Activated naive CD4-positive, alpha-beta T cell treated with anti-CD3 and anti-CD28 coated beads, Interleukin-2, amount 50 U/mL, for 24 hours (primary cell): ENCODE results near the gene MUSK.

Experiments
- H3K27ac Mint-ChIP-seq: one replicate; pipeline ENCODE4 v1.8.0; 2021; ENCODE audit warnings: mild to moderate bottlenecking, mixed read lengths
- H3K27me3 Mint-ChIP-seq: one replicate; pipeline ENCODE4 v1.8.0; 2021; ENCODE audit warnings: mixed read lengths
- H3K36me3 Mint-ChIP-seq: one replicate; pipeline ENCODE4 v1.8.0; 2021; ENCODE audit warnings: mixed read lengths
- H3K4me1 Mint-ChIP-seq: one replicate; pipeline ENCODE4 v1.8.0; 2021; ENCODE audit warnings: mixed read lengths
- H3K4me3 Mint-ChIP-seq: one replicate; pipeline ENCODE4 v1.8.0; 2021; ENCODE audit warnings: mild to moderate bottlenecking, mixed read lengths
- H3K9me3 Mint-ChIP-seq: one replicate; pipeline ENCODE4 v1.8.0; 2021; ENCODE audit warnings: mixed read lengths

The MUSK gene

DNA sequence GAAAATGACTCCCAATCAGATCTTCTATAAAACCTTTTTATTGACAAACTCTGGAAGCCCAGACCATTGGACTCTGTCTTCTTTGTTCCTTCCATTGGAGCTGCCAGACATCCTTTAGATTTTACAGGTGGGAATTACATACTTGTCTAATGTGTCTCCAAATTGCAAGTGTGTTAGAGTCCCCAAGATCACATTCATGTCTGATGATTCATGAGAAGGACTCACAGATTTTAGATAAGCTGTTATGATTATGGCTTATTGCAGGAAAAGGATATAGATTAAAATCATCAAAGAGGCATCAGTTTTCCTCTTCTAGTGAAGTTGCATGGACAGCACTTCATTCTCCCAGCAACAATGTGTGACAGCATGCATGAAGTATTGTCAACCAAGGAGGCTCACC is 70.4 kb downstream of the MUSK start:
- Mint-ChIP-seq H3K4me3 (no peak overlapping the region), H3K27ac (no peak overlapping the region), H3K36me3 (no peaks in the 10 kb centered on the region), H3K9me3 (no peaks in the 10 kb centered on the region), H3K4me1 (no peaks in the 10 kb centered on the region), H3K27me3 (no peaks in the 10 kb centered on the region)

- Mint-ChIP-seq H3K27ac (no peak overlapping the region), H3K9me3 (no peaks in the 10 kb centered on the region), H3K4me3 (no peak overlapping the region), H3K27me3 (no peaks in the 10 kb centered on the region), H3K36me3 (no peaks in the 10 kb centered on the region), H3K4me1 (no peaks in the 10 kb centered on the region)
Observed at GRCh38 chr9:110742741-110743371, 74.3 kb downstream of the MUSK start.

GRCh38 chr9:110744715-110745384 is 76.3 kb downstream of the MUSK start:
- H3K27me3 Mint-ChIP-seq, result no peaks in the 10 kb centered on the region
- no peaks in the 10 kb centered on the region for H3K4me1 Mint-ChIP-seq
- no peaks in the 10 kb centered on the region for H3K9me3 Mint-ChIP-seq
- no peak overlapping the region for H3K27ac Mint-ChIP-seq
- H3K4me3 Mint-ChIP-seq, result no peak overlapping the region
- no peaks in the 10 kb centered on the region for H3K36me3 Mint-ChIP-seq

DNA sequence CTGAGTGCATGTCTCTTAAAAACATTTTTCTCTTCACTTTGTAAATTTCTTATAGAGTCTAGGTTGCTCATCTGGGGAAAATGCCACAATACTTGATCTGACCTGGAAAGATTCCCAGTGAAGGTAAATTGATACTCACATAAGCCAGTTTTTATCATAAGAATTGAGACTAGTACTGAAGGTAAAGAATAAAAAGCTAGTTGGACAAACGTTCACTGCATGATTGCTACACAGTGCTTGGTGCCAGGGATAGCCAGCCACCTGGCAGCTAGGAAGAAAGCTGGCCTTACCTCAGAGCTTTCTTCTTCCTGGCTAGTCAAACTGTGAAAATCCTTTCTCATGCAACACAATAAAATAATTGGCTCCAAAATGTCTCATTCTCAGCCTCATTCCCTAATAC is 77.1 kb downstream of the MUSK start:
- Mint-ChIP-seq H3K27ac (no peak overlapping the region), H3K27me3 (no peaks in the 10 kb centered on the region), H3K4me1 (no peaks in the 10 kb centered on the region), H3K4me3 (no peak overlapping the region), H3K9me3 (no peaks in the 10 kb centered on the region), H3K36me3 (no peaks in the 10 kb centered on the region)

- Mint-ChIP-seq H3K9me3 (no peaks in the 10 kb centered on the region), H3K36me3 (no peaks in the 10 kb centered on the region), H3K27me3 (no peaks in the 10 kb centered on the region), H3K27ac (no peak overlapping the region), H3K4me3 (no peak overlapping the region), H3K4me1 (no peaks in the 10 kb centered on the region)
Observed at GRCh38 chr9:110746211-110746930, 77.8 kb downstream of the MUSK start.

GRCh38 chr9:110748251-110748893 is 79.8 kb downstream of the MUSK start:
- no peak overlapping the region for H3K4me3 Mint-ChIP-seq
- H3K36me3 Mint-ChIP-seq, result no peaks in the 10 kb centered on the region
- H3K27ac Mint-ChIP-seq, result no peak overlapping the region
- H3K4me1 Mint-ChIP-seq, result no peaks in the 10 kb centered on the region
- no peaks in the 10 kb centered on the region for H3K9me3 Mint-ChIP-seq
- H3K27me3 Mint-ChIP-seq, result no peaks in the 10 kb centered on the region

DNA sequence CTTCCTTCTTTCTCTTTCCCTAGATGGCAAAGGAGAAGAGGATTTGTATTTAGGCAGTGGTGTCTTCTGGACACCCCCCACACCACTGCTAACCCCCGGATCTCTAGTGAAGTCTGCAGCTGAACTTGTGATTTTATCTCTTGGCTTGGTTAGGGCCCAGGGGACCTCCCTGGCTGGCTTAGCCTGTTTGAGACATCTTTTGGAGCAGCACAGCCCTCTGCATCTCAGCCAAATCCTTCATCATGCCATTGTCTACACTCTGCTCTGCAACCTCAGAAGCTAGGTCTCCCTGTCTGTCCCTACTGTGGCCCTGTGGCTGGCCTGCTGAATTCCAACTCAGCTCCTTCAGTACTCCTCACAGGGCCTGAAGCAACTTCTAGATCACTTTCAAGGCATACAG is 81.7 kb downstream of the MUSK start:
- H3K27ac Mint-ChIP-seq, result no peak overlapping the region
- H3K36me3 Mint-ChIP-seq, result no peaks in the 10 kb centered on the region
- H3K27me3 Mint-ChIP-seq, result no peaks in the 10 kb centered on the region
- no peaks in the 10 kb centered on the region for H3K4me1 Mint-ChIP-seq
- no peak overlapping the region for H3K4me3 Mint-ChIP-seq
- no peaks in the 10 kb centered on the region for H3K9me3 Mint-ChIP-seq

DNA sequence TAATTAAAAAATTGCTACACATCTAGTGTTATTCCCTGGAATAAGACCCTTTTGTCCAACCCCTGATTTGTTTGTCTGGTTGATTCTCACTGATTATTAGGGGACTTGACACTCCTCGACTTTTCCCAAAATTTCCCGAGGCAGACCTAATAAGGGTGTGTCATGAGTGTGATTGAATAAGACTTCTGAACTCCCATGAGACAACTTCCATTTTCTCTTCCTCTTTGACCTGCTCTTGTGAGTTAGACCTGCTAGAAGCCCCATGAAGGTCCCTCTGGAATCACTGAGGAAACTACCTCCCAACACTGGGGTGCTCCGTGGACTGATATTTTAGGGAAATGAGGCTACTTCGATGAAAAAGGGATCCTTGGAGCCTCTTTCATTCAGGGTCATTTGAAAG is 83.4 kb downstream of the MUSK start:
- H3K4me1 Mint-ChIP-seq, result no peaks in the 10 kb centered on the region
- no peak overlapping the region for H3K4me3 Mint-ChIP-seq
- H3K27me3 Mint-ChIP-seq, result no peaks in the 10 kb centered on the region
- no peaks in the 10 kb centered on the region for H3K9me3 Mint-ChIP-seq
- H3K27ac Mint-ChIP-seq, result no peak overlapping the region
- no peaks in the 10 kb centered on the region for H3K36me3 Mint-ChIP-seq

DNA sequence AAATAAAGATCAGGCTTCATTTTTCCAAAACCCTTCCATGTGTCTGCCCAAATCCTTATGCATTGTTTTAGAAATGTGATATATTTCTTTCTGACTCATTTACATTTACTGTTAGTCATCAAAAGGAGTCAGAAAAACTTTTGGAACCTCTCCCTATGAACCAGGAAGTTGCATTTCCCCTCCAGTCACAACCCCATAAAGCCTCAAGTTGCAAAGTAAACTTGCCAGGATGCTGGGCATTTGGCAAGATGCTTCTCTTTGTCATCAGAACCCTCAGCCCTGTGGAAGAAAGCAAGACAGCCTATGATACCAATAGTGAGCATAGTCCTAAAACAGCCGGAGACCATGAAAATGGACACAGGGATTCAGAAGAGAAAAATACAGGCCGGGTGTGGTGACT is 84.2 kb downstream of the MUSK start:
- H3K27ac Mint-ChIP-seq, result no peak overlapping the region
- H3K27me3 Mint-ChIP-seq, result no peaks in the 10 kb centered on the region
- H3K4me3 Mint-ChIP-seq, result no peak overlapping the region
- H3K36me3 Mint-ChIP-seq, result no peaks in the 10 kb centered on the region
- H3K9me3 Mint-ChIP-seq, result no peaks in the 10 kb centered on the region
- no peaks in the 10 kb centered on the region for H3K4me1 Mint-ChIP-seq

DNA sequence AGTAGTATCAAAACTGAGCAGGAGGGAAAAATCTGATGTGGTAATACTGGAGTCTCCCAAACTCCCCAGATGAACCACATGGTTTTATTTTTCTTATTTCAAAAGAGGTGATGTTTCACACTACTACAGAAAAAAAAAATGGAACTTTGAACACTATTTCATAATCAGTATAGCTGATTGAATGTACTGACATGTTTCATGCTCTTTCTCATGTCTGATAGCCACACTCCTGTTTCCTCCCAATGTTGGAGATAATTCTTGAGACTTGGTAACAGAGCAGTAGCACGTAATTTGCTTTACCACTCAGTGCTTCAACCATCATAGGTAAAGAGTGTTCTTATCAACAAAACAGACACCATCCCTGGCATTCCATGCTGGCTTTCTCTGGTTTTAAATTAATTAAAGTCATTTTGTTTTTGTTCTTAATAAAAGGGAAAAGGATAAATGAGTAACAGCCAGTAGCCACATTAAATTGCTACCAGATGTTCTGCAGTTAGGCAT is 85.2 kb downstream of the MUSK start:
- no peaks in the 10 kb centered on the region for H3K36me3 Mint-ChIP-seq
- H3K9me3 Mint-ChIP-seq, result peaks cover 4% of the 10 kb centered on the region
- H3K4me3 Mint-ChIP-seq, result no peak overlapping the region
- no peaks in the 10 kb centered on the region for H3K27me3 Mint-ChIP-seq
- no peak overlapping the region for H3K27ac Mint-ChIP-seq
- no peaks in the 10 kb centered on the region for H3K4me1 Mint-ChIP-seq

GRCh38 chr9:110755179-110755578 is 86.6 kb downstream of the MUSK start:
- no peaks in the 10 kb centered on the region for H3K36me3 Mint-ChIP-seq
- no peak overlapping the region for H3K27ac Mint-ChIP-seq
- peaks cover 12% of the 10 kb centered on the region for H3K9me3 Mint-ChIP-seq
- no peaks in the 10 kb centered on the region for H3K27me3 Mint-ChIP-seq
- H3K4me3 Mint-ChIP-seq, result no peak overlapping the region
- H3K4me1 Mint-ChIP-seq, result no peaks in the 10 kb centered on the region

DNA sequence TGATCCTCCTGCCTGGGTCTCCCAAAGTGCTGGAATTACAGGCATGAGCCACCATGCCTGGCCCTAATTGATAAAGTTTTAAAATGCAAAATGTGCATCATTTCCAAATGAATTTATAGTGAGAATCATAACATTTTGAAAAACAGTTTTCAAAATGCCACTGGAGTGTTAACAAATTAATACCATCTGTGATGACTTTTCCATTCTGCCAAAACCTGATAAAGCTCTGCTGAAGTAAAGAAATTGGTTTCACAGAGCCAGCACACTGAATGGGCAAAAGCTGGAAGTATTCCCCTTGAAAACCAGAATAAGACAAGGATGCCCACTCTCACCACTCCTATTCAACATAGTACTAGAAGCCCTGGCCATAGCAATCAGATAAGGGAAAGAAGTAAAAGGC is 89.6 kb downstream of the MUSK start:
- Mint-ChIP-seq H3K4me3 (no peak overlapping the region), H3K27me3 (no peaks in the 10 kb centered on the region), H3K9me3 (peaks cover 12% of the 10 kb centered on the region), H3K36me3 (no peaks in the 10 kb centered on the region), H3K27ac (no peak overlapping the region), H3K4me1 (no peaks in the 10 kb centered on the region)

GRCh38 chr9:110762783-110763182 is 94.2 kb downstream of the MUSK start:
- no peaks in the 10 kb centered on the region for H3K36me3 Mint-ChIP-seq
- no peaks in the 10 kb centered on the region for H3K4me1 Mint-ChIP-seq
- H3K27ac Mint-ChIP-seq, result no peak overlapping the region
- no peaks in the 10 kb centered on the region for H3K27me3 Mint-ChIP-seq
- no peak overlapping the region for H3K4me3 Mint-ChIP-seq
- H3K9me3 Mint-ChIP-seq, result peaks cover 12% of the 10 kb centered on the region

DNA sequence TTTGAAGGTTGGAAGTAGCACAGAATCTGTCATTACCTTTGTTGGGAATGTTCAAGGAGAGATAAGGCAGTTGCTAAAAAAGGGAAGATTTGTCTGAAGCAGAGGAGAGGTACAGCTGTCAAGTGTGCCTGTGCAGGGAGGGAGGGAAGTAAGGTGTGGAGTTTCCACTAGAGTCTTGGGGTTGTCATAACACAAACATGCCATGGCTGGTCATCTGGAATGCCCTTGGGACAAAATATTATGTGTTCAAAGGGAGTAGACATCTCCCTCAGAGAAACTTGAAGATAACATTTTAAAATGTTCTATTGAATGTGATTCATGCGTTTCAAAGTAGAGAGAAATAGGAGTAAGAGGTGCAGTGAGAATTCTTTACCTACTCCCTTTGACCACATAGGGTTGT is 95.0 kb downstream of the MUSK start:
- no peaks in the 10 kb centered on the region for H3K4me1 Mint-ChIP-seq

GRCh38 chr9:110764006-110764405 is 95.4 kb downstream of the MUSK start:
- no peak overlapping the region for H3K27ac Mint-ChIP-seq

More for the DNA sequence above, 95.0 kb downstream of the MUSK start:
- Mint-ChIP-seq H3K27me3 (no peaks in the 10 kb centered on the region), H3K4me3 (no peak overlapping the region), H3K27ac (no peak overlapping the region), H3K9me3 (peaks cover 10% of the 10 kb centered on the region), H3K36me3 (no peaks in the 10 kb centered on the region)

GRCh38 chr9:110765926-110766325 is 97.3 kb downstream of the MUSK start:
- Mint-ChIP-seq H3K36me3 (no peaks in the 10 kb centered on the region), H3K4me3 (no peak overlapping the region), H3K4me1 (no peaks in the 10 kb centered on the region), H3K27ac (no peak overlapping the region), H3K27me3 (no peaks in the 10 kb centered on the region), H3K9me3 (no peaks in the 10 kb centered on the region)

More at GRCh38 chr9:110764006-110764405, 95.4 kb downstream of the MUSK start:
- no peaks in the 10 kb centered on the region for H3K4me1 Mint-ChIP-seq
- peaks cover 6% of the 10 kb centered on the region for H3K9me3 Mint-ChIP-seq
- no peaks in the 10 kb centered on the region for H3K27me3 Mint-ChIP-seq
- no peak overlapping the region for H3K4me3 Mint-ChIP-seq
- no peaks in the 10 kb centered on the region for H3K36me3 Mint-ChIP-seq
